Measurements from ENCODE around the gene PKP4. TPM values are rescaled to one million over a fixed set of nuclear protein-coding genes. Genes with fewer than 3 reads are reported as not detected.

The PKP4 gene
- total and polyA plus RNA-seq, 2 experiments from 2014 or later = 35.7 to 92.3 TPM

GRCh38 chr2:158728422-158728821 is 271.7 kb downstream of the PKP4 start:
- H3K27ac ChIP-seq (ENCODE audit: low read depth) = no peak overlapping the region
- no peak overlapping the region for H3K27ac Mint-ChIP-seq
- TF ChIP-seq CTCF (conservative IDR thresholded peaks at IDR 0.05; ENCODE audit: low read depth in 2 of 2) = no peak
- TF ChIP-seq REST (IDR thresholded peaks at IDR 0.05; ENCODE audit: unreplicated experiment) = no peak
- TF ChIP-seq ZNF331 (CRISPR knock-in tag; IDR thresholded peaks at IDR 0.05; ENCODE audit: low read depth) = no peak
- TF ChIP-seq STAT1 (IDR thresholded peaks at IDR 0.05; ENCODE audit: unreplicated experiment) = no peak
- no peak for TF ChIP-seq EZH2phosphoT487 (IDR thresholded peaks at IDR 0.05; ENCODE audit: unreplicated experiment)
- no peak for TF ChIP-seq NANOG (IDR thresholded peaks at IDR 0.05; ENCODE audit: borderline replicate concordance)
- no peak for TF ChIP-seq ZNF462 (CRISPR knock-in tag; IDR thresholded peaks at IDR 0.05)

More at GRCh38 chr2:158728422-158728821, 271.7 kb downstream of the PKP4 start:
- Histone ChIP-seq H3K4me1 (ENCODE audit: insufficient read depth) (no peaks in the 10 kb centered on the region), H3K36me3 (ENCODE audit: insufficient read depth) (no peaks in the 10 kb centered on the region), H3F3A (replicated peaks; ENCODE audit: low read depth) (no peaks in the 10 kb centered on the region), H3K9me2 (ENCODE audit: insufficient read depth) (no peaks in the 10 kb centered on the region), H4K20me1 (replicated peaks; ENCODE audit: insufficient read depth) (no peaks in the 10 kb centered on the region), H3K4me2 (no peak overlapping the region), H3K79me2 (replicated peaks; ENCODE audit: insufficient read depth) (no peaks in the 10 kb centered on the region), H3K4me3 (no peak overlapping the region), H3K27me3 (ENCODE audit: insufficient read depth) (no peaks in the 10 kb centered on the region), H2AFZ (no peak overlapping the region)
- Mint-ChIP-seq H3K36me3 (ENCODE audit: low read depth) (no peaks in the 10 kb centered on the region), H3K4me3 (no peak overlapping the region), H3K9me3 (no peaks in the 10 kb centered on the region), H3K4me1 (peaks cover 12% of the 10 kb centered on the region), H3K27me3 (ENCODE audit: insufficient read depth, low read depth, poor library complexity) (peaks cover 9% of the 10 kb centered on the region)
- DNase-seq (ENCODE audit: low spot score) (no peak), ATAC-seq (no peak)
